Vagina (tissue), 2 donors: ENCODE data around the gene AFAP1. TPM values are rescaled to one million over a fixed set of nuclear protein-coding genes. Genes with fewer than 3 reads are reported as not detected.

Experiments
- DNase-seq, 2 donors: peaks; one replicate each; pipeline ENCODE4 v3.0.0-alpha.2; 2017; ENCODE audit errors: extremely low spot score in 2 of 2
- H3K27ac ChIP-seq: fragments of 200-600 bp; sonication (generic); one replicate; pipeline ENCODE4 v1.5.1; 2019
- H3K27me3 ChIP-seq: fragments of 200-600 bp; sonication (generic); one replicate; pipeline ENCODE4 v1.5.1; 2019
- H3K36me3 ChIP-seq, 2 donors: fragments of 200-600 bp; sonication (generic); one replicate each; pipeline ENCODE4 v1.5.1; 2017 to 2019
- H3K4me1 ChIP-seq: fragments of 200-600 bp; sonication (generic); one replicate; pipeline ENCODE4 v1.5.1; 2019
- H3K4me3 ChIP-seq, 2 donors: fragments of 200-600 bp; sonication (generic); 1 replicate in 1 of 2; 2 replicates in 1 of 2; pipeline ENCODE4 v1.5.1; 2016 to 2019
- H3K9me3 ChIP-seq: fragments of 200-600 bp; sonication (generic); one replicate; pipeline ENCODE4 v1.5.1; 2019
- CTCF ChIP-seq, 3 experiments: fragments of 450-650 bp in 2 of 3; fragments of 200-600 bp in 1 of 3; sonication (generic) in 1 of 3; IDR thresholded peaks; one replicate each; pipeline ENCODE4 v1.5.1; 2017 to 2019; ENCODE audit warnings: antibody characterized with exemption in 3 of 3, mild to moderate bottlenecking in 2 of 3, moderate library complexity in 2 of 3
- POLR2A ChIP-seq, 2 donors: fragments of 450-650 bp; IDR thresholded peaks; one replicate each; pipeline ENCODE4 v1.6.1; 2017; ENCODE audit warnings: antibody characterized with exemption in 2 of 2, mild to moderate bottlenecking in 2 of 2, moderate library complexity in 2 of 2
- POLR2AphosphoS5 ChIP-seq, 2 donors: sonication (generic); formaldehyde crosslinking; IDR thresholded peaks; one replicate each; pipeline ENCODE4 v1.9.0; 2017; ENCODE audit warnings: antibody characterized with exemption in 2 of 2, mild to moderate bottlenecking in 2 of 2, low read depth in 1 of 2; ENCODE audit not compliant: insufficient read depth in 1 of 2
- intact Hi-C: fragments of 100-400 bp; cut with DNase I; formaldehyde crosslinking; loops from one replicate; pipeline ENCODE4 v1.15.1; 2023
- total RNA-seq: library from RNA; depleted of rRNA; stranded (reverse); fragments of >200 nt; gene quantifications from one replicate; pipeline ENCODE4 v1.2.3, GENCODE V29; 2016

Gene AFAP1
- total RNA-seq, 1 donor from 2014 or later, result 20.4 TPM

DNA sequence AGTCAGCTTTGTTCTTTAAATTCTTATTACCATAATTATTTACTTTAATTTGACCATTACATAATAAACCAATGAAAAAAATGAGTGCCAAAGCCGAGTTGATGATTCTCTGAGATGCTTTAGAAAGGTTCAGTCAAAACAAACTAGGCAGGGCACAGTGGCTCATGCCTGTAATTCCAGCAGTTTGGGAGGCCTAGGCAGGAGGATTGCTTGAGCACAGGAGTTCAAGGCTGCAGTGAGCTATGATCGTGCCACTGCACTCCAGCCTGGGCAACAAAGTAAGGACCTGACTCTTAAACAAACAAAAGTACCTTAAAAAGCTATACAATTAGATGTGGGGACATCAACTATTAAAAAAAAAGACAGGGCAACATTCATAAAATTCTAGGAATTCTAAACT lies 75.0 kb downstream of the AFAP1 start:
- no peak overlapping the region for H3K4me3 ChIP-seq
- H3K36me3 ChIP-seq, result no peaks in the 10 kb centered on the region
- H3K27me3 ChIP-seq, result no peaks in the 10 kb centered on the region
- no peaks in the 10 kb centered on the region for H3K9me3 ChIP-seq
- no peak for DNase-seq
- intact Hi-C loops, result loop anchor here (10.0 kb wide), 1 partner anchor 60 kb away; no protein-coding TSS in a partner anchor
- no peak overlapping the region for H3K27ac ChIP-seq
- TF ChIP-seq CTCF (IDR thresholded peaks at IDR 0.05) (no peak), POLR2A (IDR thresholded peaks at IDR 0.05) (no peak), POLR2AphosphoS5 (IDR thresholded peaks at IDR 0.05; ENCODE audit: insufficient read depth in 1 of 2, low read depth in 1 of 2) (no peak)
- peaks cover 4% of the 10 kb centered on the region for H3K4me1 ChIP-seq

- H3K4me3 ChIP-seq, result no peak overlapping the region
- H3K36me3 ChIP-seq, result no peaks in the 10 kb centered on the region
- intact Hi-C loops, result loop anchor here (10.0 kb wide), 1 partner anchor 61 kb away; no protein-coding TSS in a partner anchor
- no peaks in the 10 kb centered on the region for H3K27me3 ChIP-seq
- TF ChIP-seq CTCF (IDR thresholded peaks at IDR 0.05) (no peak), POLR2A (IDR thresholded peaks at IDR 0.05) (no peak)
- DNase-seq, result peak in 1 of 2 donors; percentile 100
- H3K27ac ChIP-seq, result no peak overlapping the region
- H3K4me1 ChIP-seq, result peaks cover 4% of the 10 kb centered on the region
- H3K9me3 ChIP-seq, result no peaks in the 10 kb centered on the region
Observed at GRCh38 chr4:7863911-7864681, 75.6 kb downstream of the AFAP1 start.

- H3K4me1 ChIP-seq, result peaks cover 7% of the 10 kb centered on the region
- no peaks in the 10 kb centered on the region for H3K9me3 ChIP-seq
- no peak overlapping the region for H3K4me3 ChIP-seq
- TF ChIP-seq POLR2A (IDR thresholded peaks at IDR 0.05) (no peak), CTCF (IDR thresholded peaks at IDR 0.05) (no peak), POLR2AphosphoS5 (IDR thresholded peaks at IDR 0.05; ENCODE audit: insufficient read depth in 1 of 2, low read depth in 1 of 2) (no peak)
- no peaks in the 10 kb centered on the region for H3K36me3 ChIP-seq
- H3K27me3 ChIP-seq, result no peaks in the 10 kb centered on the region
- no peak overlapping the region for H3K27ac ChIP-seq
- intact Hi-C loops, result loop anchor here (10.0 kb wide), 1 partner anchor 62 kb away; no protein-coding TSS in a partner anchor
- no peak for DNase-seq
Observed at GRCh38 chr4:7862561-7863192, 77.0 kb downstream of the AFAP1 start.

- no peaks in the 10 kb centered on the region for H3K36me3 ChIP-seq
- no peaks in the 10 kb centered on the region for H3K27me3 ChIP-seq
- TF ChIP-seq CTCF (IDR thresholded peaks at IDR 0.05) (no peak), POLR2AphosphoS5 (IDR thresholded peaks at IDR 0.05; ENCODE audit: insufficient read depth in 1 of 2, low read depth in 1 of 2) (no peak), POLR2A (IDR thresholded peaks at IDR 0.05) (no peak)
- H3K4me1 ChIP-seq, result peaks cover 11% of the 10 kb centered on the region
- no peak overlapping the region for H3K4me3 ChIP-seq
- H3K9me3 ChIP-seq, result no peaks in the 10 kb centered on the region
- H3K27ac ChIP-seq, result no peak overlapping the region
- no peak for DNase-seq
- intact Hi-C loops, result loop anchor here (10.0 kb wide), 1 partner anchor 63 kb away; no protein-coding TSS in a partner anchor
Observed at GRCh38 chr4:7861440-7861881, 78.2 kb downstream of the AFAP1 start.
